Endothelial cell of umbilical vein (primary cell): ENCODE data around the gene HMGN1. TPM values are rescaled to one million over a fixed set of nuclear protein-coding genes. Genes with fewer than 3 reads are reported as not detected.

Experiments used
- BruUV-seq: library from RNA; stranded (reverse); fragments of 400-500 nt; replicated peaks from 2 replicates; lab custom pipeline; 2021; lab: Mats Ljungman, UMichigan
- CTCF ChIA-PET: fragments of 300-600, 350-600 bp; sonication (Branson Sonifier 250); formaldehyde crosslinking; loops from one replicate; lab custom pipeline; 2021; ENCODE audit warnings: antibody characterized with exemption, inconsistent platforms; lab: Charles Lee
- POLR2A ChIA-PET: fragments of 300-600, 350-600 bp; sonication (Branson Sonifier 250); formaldehyde crosslinking; loops from one replicate; lab custom pipeline; 2021; ENCODE audit warnings: antibody characterized with exemption, inconsistent platforms; lab: Charles Lee
- DNase-seq: peaks from one replicate; pipeline ENCODE4 v3.0.0-alpha.2; 2011; ENCODE audit warnings: low read depth, low spot score
- FAIRE-seq: peaks from 2 replicates; lab custom pipeline; 2011; peaks lifted over from hg19 to GRCh38; lab: Jason Lieb, UNC
- H2AFZ ChIP-seq: 2 replicates; pipeline ENCODE4 v1.6.0; 2012; ENCODE audit warnings: low read depth, low read length, control low read depth, inconsistent platforms
- H3K27ac ChIP-seq: 2 replicates; pipeline ENCODE4 v1.5.1; 2011; ENCODE audit warnings: low read depth, mild to moderate bottlenecking, control low read depth, low read length, moderate library complexity; ENCODE audit not compliant: insufficient read depth
- H3K27me3 ChIP-seq, 2 experiments: 2 replicates each; pipeline versions ENCODE4 v1.6.0 to v1.6.1; 2011; ENCODE audit warnings: low read length in 2 of 2, mixed read lengths in 1 of 2; ENCODE audit not compliant: control insufficient read depth in 2 of 2, insufficient read depth in 2 of 2
- H3K36me3 ChIP-seq, 2 experiments: 2 replicates in 1 of 2; 3 replicates in 1 of 2; pipeline ENCODE4 v1.5.1; 2011; ENCODE audit warnings: low read length in 2 of 2, mild to moderate bottlenecking in 1 of 2, moderate library complexity in 1 of 2; ENCODE audit not compliant: control insufficient read depth in 2 of 2, insufficient read depth in 2 of 2; ENCODE audit errors: extremely low read depth in 1 of 2
- H3K4me1 ChIP-seq: 3 replicates; pipeline ENCODE4 v1.5.1; 2011; ENCODE audit warnings: mild to moderate bottlenecking, low read length; ENCODE audit not compliant: control insufficient read depth, insufficient read depth; ENCODE audit errors: extremely low read depth
- H3K4me2 ChIP-seq: 2 replicates; pipeline ENCODE4 v1.6.1; 2011; ENCODE audit warnings: low read length, control low read depth, mixed read lengths; ENCODE audit not compliant: insufficient read depth
- H3K4me3 ChIP-seq, 3 experiments: fragments of 200-600 bp in 1 of 3; sonication (generic), shearing (Covaris generic) in 1 of 3; replicated peaks in 1 of 3; 2 replicates each; pipeline ENCODE4 v1.5.1; 2011 to 2016; ENCODE audit warnings: control low read depth in 3 of 3, low read length in 3 of 3, mild to moderate bottlenecking in 2 of 3, inconsistent platforms in 1 of 3, low read depth in 1 of 3, moderate library complexity in 1 of 3; ENCODE audit not compliant: insufficient read depth in 1 of 3
- H3K79me2 ChIP-seq: 2 replicates; pipeline ENCODE4 v1.6.0; 2012; ENCODE audit warnings: low read length, inconsistent platforms; ENCODE audit not compliant: control insufficient read depth, insufficient read depth
- H3K9ac ChIP-seq: replicated peaks from 2 replicates; pipeline ENCODE3; 2011; ENCODE audit warnings: low read length, control low read depth; ENCODE audit not compliant: insufficient read depth; ENCODE audit errors: extremely low read depth
- H3K9me1 ChIP-seq: replicated peaks from 3 replicates; pipeline ENCODE4 v1.6.0; 2011; ENCODE audit warnings: mild to moderate bottlenecking, low read length; ENCODE audit not compliant: control insufficient read depth, insufficient read depth; ENCODE audit errors: extremely low read depth
- H3K9me3 ChIP-seq: replicated peaks from 2 replicates; pipeline ENCODE4 v1.5.1; 2012; ENCODE audit warnings: low read length, inconsistent platforms; ENCODE audit not compliant: control insufficient read depth, insufficient read depth
- H4K20me1 ChIP-seq: replicated peaks from 2 replicates; pipeline ENCODE3; 2011; ENCODE audit warnings: mild to moderate bottlenecking, low read length; ENCODE audit not compliant: control insufficient read depth, insufficient read depth; ENCODE audit errors: extremely low read depth
- EZH2 ChIP-seq: IDR thresholded peaks from 2 replicates; pipeline ENCODE4 v1.6.1; 2012; ENCODE audit warnings: borderline replicate concordance, low read depth, mild to moderate bottlenecking, moderate library complexity, low read length, inconsistent platforms; ENCODE audit not compliant: severe bottlenecking
- FOS ChIP-seq: IDR thresholded peaks from 2 replicates; pipeline ENCODE4 v1.6.1; 2011; ENCODE audit warnings: mild to moderate bottlenecking, low read length, moderate library complexity, borderline replicate concordance; ENCODE audit not compliant: insufficient read depth
- GATA2 ChIP-seq: IDR thresholded peaks from 2 replicates; pipeline ENCODE4 v1.7.0; 2011; ENCODE audit warnings: low read depth, mild to moderate bottlenecking, moderate library complexity, mixed read lengths, low read length; ENCODE audit not compliant: insufficient read length, insufficient read depth
- JUN ChIP-seq: IDR thresholded peaks from 2 replicates; pipeline ENCODE4 v1.6.1; 2011; ENCODE audit warnings: borderline replicate concordance, low read depth; ENCODE audit not compliant: insufficient read length, insufficient read depth
- MYC ChIP-seq: IDR thresholded peaks from one replicate; pipeline ENCODE4 v1.6.1; 2011; ENCODE audit warnings: mild to moderate bottlenecking, low read depth, low read length
- POLR2A ChIP-seq: IDR thresholded peaks from 2 replicates; pipeline ENCODE4 v1.6.1; 2012; ENCODE audit warnings: low read depth, mild to moderate bottlenecking, control low read depth, low read length
- POLR2AphosphoS5 ChIP-seq: IDR thresholded peaks from 2 replicates; pipeline ENCODE4 v1.6.1; 2012; ENCODE audit warnings: low read depth, mild to moderate bottlenecking, control low read depth, low read length, moderate library complexity; ENCODE audit not compliant: insufficient read depth
- dilution Hi-C: fragments of 300-500 bp; cut with MboI; formaldehyde crosslinking; loops from one replicate; pipeline ENCODE4 v1.15.0; 2019; ENCODE audit warnings: low sequenced_read_pairs; ENCODE audit not compliant: extremely low pct_ligation_motif_present
- intact Hi-C: fragments of 100-400 bp; cut with micrococcal nuclease; formaldehyde crosslinking; loops from one replicate; pipeline ENCODE4 v1.10.0; 2022
- polyA plus RNA-seq, 4 experiments: library from polyadenylated mRNA; depleted of rRNA in 3 of 4; stranded (reverse) in 3 of 4; unstranded in 1 of 4; fragments of >200 nt; gene quantifications; 2 replicates each; pipeline versions ENCODE4 v1.2.1 to v1.2.3, GENCODE V29; 2011 to 2012; ENCODE audit warnings: missing spikeins in 1 of 4
- total RNA-seq: library from RNA; stranded (reverse); gene quantifications from 2 replicates; pipeline ENCODE4 v1.2.3, GENCODE V29; 2021
- TF ChIP-seq, protein P1 (sequence below), 2 donors: IDR thresholded peaks; 1 replicate in 1 of 2; 2 replicates in 1 of 2; pipeline ENCODE4 v1.5.1; 2011; ENCODE audit warnings: low read length in 2 of 2, mild to moderate bottlenecking in 2 of 2, moderate library complexity in 2 of 2, control low read depth in 1 of 2, inconsistent platforms in 1 of 2, low read depth in 1 of 2; ENCODE audit not compliant: insufficient read depth in 1 of 2; ENCODE audit errors: extremely low read depth in 1 of 2
- TF ChIP-seq, protein P2 (sequence below): IDR thresholded peaks from 2 replicates; pipeline ENCODE4 v1.6.1; 2011; ENCODE audit not compliant: insufficient read depth, insufficient read length

HMGN1 gene
- total and polyA plus RNA-seq, 2 donors (not counting 3 experiments of a cell fraction or from before 2014, with no cell fraction given) = 162 to 360 TPM

GRCh38 chr21:39344848-39345247 lies 4.0 kb downstream of the HMGN1 start:
- FAIRE-seq (no peak), DNase-seq (no peak)
- peaks cover 10 to 31% of the 10 kb centered on the region in 2 experiments for H3K36me3 ChIP-seq
- H3K4me2 ChIP-seq = no peak overlapping the region
- peaks cover 37% of the 10 kb centered on the region for H3K79me2 ChIP-seq
- H3K9ac ChIP-seq = no peak overlapping the region
- H4K20me1 ChIP-seq = peaks cover 7% of the 10 kb centered on the region
- ChIA-PET POLR2A (no interaction called here), CTCF (no interaction called here)
- intact Hi-C loops (no loop called here), dilution Hi-C loops (no loop called here)
- H3K4me1 ChIP-seq = peaks cover 31% of the 10 kb centered on the region
- H3K4me3 ChIP-seq = no peak overlapping the region
- H3K27ac ChIP-seq = no peak overlapping the region
- BruUV-seq = no TSS peak
- TF ChIP-seq FOS = no peak
- TF ChIP-seq GATA2 = no peak
- no peak for TF ChIP-seq POLR2A
- no peak for TF ChIP-seq EZH2
- TF ChIP-seq MYC = no peak
- TF ChIP-seq, protein P1, sequence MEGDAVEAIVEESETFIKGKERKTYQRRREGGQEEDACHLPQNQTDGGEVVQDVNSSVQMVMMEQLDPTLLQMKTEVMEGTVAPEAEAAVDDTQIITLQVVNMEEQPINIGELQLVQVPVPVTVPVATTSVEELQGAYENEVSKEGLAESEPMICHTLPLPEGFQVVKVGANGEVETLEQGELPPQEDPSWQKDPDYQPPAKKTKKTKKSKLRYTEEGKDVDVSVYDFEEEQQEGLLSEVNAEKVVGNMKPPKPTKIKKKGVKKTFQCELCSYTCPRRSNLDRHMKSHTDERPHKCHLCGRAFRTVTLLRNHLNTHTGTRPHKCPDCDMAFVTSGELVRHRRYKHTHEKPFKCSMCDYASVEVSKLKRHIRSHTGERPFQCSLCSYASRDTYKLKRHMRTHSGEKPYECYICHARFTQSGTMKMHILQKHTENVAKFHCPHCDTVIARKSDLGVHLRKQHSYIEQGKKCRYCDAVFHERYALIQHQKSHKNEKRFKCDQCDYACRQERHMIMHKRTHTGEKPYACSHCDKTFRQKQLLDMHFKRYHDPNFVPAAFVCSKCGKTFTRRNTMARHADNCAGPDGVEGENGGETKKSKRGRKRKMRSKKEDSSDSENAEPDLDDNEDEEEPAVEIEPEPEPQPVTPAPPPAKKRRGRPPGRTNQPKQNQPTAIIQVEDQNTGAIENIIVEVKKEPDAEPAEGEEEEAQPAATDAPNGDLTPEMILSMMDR (IDR thresholded peaks at IDR 0.05; ENCODE audit: extremely low read depth in 1 of 2, insufficient read depth in 1 of 2, low read depth in 1 of 2, low read length in 2 of 2) = no peak
- no peak for TF ChIP-seq POLR2AphosphoS5
- TF ChIP-seq JUN = no peak
- TF ChIP-seq, protein P2, sequence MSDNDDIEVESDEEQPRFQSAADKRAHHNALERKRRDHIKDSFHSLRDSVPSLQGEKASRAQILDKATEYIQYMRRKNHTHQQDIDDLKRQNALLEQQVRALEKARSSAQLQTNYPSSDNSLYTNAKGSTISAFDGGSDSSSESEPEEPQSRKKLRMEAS = no peak
- no peaks in the 10 kb centered on the region for H3K9me3 ChIP-seq
- H3K27me3 ChIP-seq = no peaks in the 10 kb centered on the region
- no peaks in the 10 kb centered on the region for H3K9me1 ChIP-seq
- H2AFZ ChIP-seq = no peak overlapping the region
